Vagina (tissue), 2 donors: Measurements from ENCODE around the gene NAP1L5. TPM values are rescaled to one million over a fixed set of nuclear protein-coding genes. Genes with fewer than 3 reads are reported as not detected.
A peak's percentile ranks its signal among the peaks of the same experiment; 100 is the strongest.

Experiments
- DNase-seq, 2 donors: peaks; one replicate each; pipeline ENCODE4 v3.0.0-alpha.2; 2017; ENCODE audit errors: extremely low spot score in 2 of 2
- H3K27ac ChIP-seq: fragments of 200-600 bp; sonication (generic); one replicate; pipeline ENCODE4 v1.5.1; 2019
- H3K27me3 ChIP-seq: fragments of 200-600 bp; sonication (generic); one replicate; pipeline ENCODE4 v1.5.1; 2019
- H3K36me3 ChIP-seq, 2 donors: fragments of 200-600 bp; sonication (generic); one replicate each; pipeline ENCODE4 v1.5.1; 2017 to 2019
- H3K4me1 ChIP-seq: fragments of 200-600 bp; sonication (generic); one replicate; pipeline ENCODE4 v1.5.1; 2019
- H3K4me3 ChIP-seq, 2 donors: fragments of 200-600 bp; sonication (generic); 1 replicate in 1 of 2; 2 replicates in 1 of 2; pipeline ENCODE4 v1.5.1; 2016 to 2019
- H3K9me3 ChIP-seq: fragments of 200-600 bp; sonication (generic); one replicate; pipeline ENCODE4 v1.5.1; 2019
- POLR2A ChIP-seq, 2 donors: fragments of 450-650 bp; IDR thresholded peaks; one replicate each; pipeline ENCODE4 v1.6.1; 2017; ENCODE audit warnings: antibody characterized with exemption in 2 of 2, mild to moderate bottlenecking in 2 of 2, moderate library complexity in 2 of 2
- POLR2AphosphoS5 ChIP-seq, 2 donors: sonication (generic); formaldehyde crosslinking; IDR thresholded peaks; one replicate each; pipeline ENCODE4 v1.9.0; 2017; ENCODE audit warnings: antibody characterized with exemption in 2 of 2, mild to moderate bottlenecking in 2 of 2, low read depth in 1 of 2; ENCODE audit not compliant: insufficient read depth in 1 of 2
- intact Hi-C: fragments of 100-400 bp; cut with DNase I; formaldehyde crosslinking; loops from one replicate; pipeline ENCODE4 v1.15.1; 2023
- total RNA-seq: library from RNA; depleted of rRNA; stranded (reverse); fragments of >200 nt; gene quantifications from one replicate; pipeline ENCODE4 v1.2.3, GENCODE V29; 2016
- TF ChIP-seq, protein P1 (sequence below), 3 experiments: fragments of 450-650 bp in 2 of 3; fragments of 200-600 bp in 1 of 3; sonication (generic) in 1 of 3; IDR thresholded peaks; one replicate each; pipeline ENCODE4 v1.5.1; 2017 to 2019; ENCODE audit warnings: antibody characterized with exemption in 3 of 3, mild to moderate bottlenecking in 2 of 3, moderate library complexity in 2 of 3

Gene NAP1L5
- total RNA-seq, 1 donor from 2014 or later = 9.1 TPM

- H3K4me3 ChIP-seq = no peak overlapping the region
- DNase-seq = no peak
- H3K4me1 ChIP-seq = no peaks in the 10 kb centered on the region
- no peaks in the 10 kb centered on the region for H3K27me3 ChIP-seq
- intact Hi-C loops = no loop called here
- TF ChIP-seq, protein P1, sequence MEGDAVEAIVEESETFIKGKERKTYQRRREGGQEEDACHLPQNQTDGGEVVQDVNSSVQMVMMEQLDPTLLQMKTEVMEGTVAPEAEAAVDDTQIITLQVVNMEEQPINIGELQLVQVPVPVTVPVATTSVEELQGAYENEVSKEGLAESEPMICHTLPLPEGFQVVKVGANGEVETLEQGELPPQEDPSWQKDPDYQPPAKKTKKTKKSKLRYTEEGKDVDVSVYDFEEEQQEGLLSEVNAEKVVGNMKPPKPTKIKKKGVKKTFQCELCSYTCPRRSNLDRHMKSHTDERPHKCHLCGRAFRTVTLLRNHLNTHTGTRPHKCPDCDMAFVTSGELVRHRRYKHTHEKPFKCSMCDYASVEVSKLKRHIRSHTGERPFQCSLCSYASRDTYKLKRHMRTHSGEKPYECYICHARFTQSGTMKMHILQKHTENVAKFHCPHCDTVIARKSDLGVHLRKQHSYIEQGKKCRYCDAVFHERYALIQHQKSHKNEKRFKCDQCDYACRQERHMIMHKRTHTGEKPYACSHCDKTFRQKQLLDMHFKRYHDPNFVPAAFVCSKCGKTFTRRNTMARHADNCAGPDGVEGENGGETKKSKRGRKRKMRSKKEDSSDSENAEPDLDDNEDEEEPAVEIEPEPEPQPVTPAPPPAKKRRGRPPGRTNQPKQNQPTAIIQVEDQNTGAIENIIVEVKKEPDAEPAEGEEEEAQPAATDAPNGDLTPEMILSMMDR (IDR thresholded peaks at IDR 0.05) = no peak
- no peak for TF ChIP-seq POLR2AphosphoS5 (IDR thresholded peaks at IDR 0.05; ENCODE audit: insufficient read depth in 1 of 2, low read depth in 1 of 2)
- no peak for TF ChIP-seq POLR2A (IDR thresholded peaks at IDR 0.05)
- H3K9me3 ChIP-seq = no peaks in the 10 kb centered on the region
- peaks cover 0 to 30% of the 10 kb centered on the region in 2 donors for H3K36me3 ChIP-seq
- H3K27ac ChIP-seq = no peak overlapping the region
These were observed 22.6 kb downstream of the NAP1L5 start for GRCh38 chr4:88674979-88675378.

- Histone ChIP-seq H3K4me3 (no peak overlapping the region), H3K27me3 (no peaks in the 10 kb centered on the region), H3K9me3 (no peaks in the 10 kb centered on the region), H3K36me3 (peaks cover 0 to 29% of the 10 kb centered on the region in 2 donors), H3K4me1 (no peaks in the 10 kb centered on the region), H3K27ac (no peak overlapping the region)
- TF ChIP-seq, protein P1 (IDR thresholded peaks at IDR 0.05) = no peak
- TF ChIP-seq POLR2A (IDR thresholded peaks at IDR 0.05) (no peak), POLR2AphosphoS5 (IDR thresholded peaks at IDR 0.05; ENCODE audit: insufficient read depth in 1 of 2, low read depth in 1 of 2) (no peak)
- intact Hi-C loops = no loop called here
- DNase-seq = no peak
These were observed 23.1 kb downstream of the NAP1L5 start for GRCh38 chr4:88674565-88674964.

- H3K4me1 ChIP-seq = no peaks in the 10 kb centered on the region
- H3K27ac ChIP-seq = no peak overlapping the region
- H3K27me3 ChIP-seq = no peaks in the 10 kb centered on the region
- TF ChIP-seq POLR2A (IDR thresholded peaks at IDR 0.05) (no peak), POLR2AphosphoS5 (IDR thresholded peaks at IDR 0.05; ENCODE audit: insufficient read depth in 1 of 2, low read depth in 1 of 2) (no peak)
- TF ChIP-seq, protein P1 (IDR thresholded peaks at IDR 0.05) = no peak
- no peak overlapping the region for H3K4me3 ChIP-seq
- DNase-seq = no peak
- intact Hi-C loops = no loop called here
- H3K36me3 ChIP-seq = peaks cover 0 to 29% of the 10 kb centered on the region in 2 donors
- no peaks in the 10 kb centered on the region for H3K9me3 ChIP-seq
These were observed 23.7 kb downstream of the NAP1L5 start for GRCh38 chr4:88673886-88674285.

- Histone ChIP-seq H3K4me3 (no peak overlapping the region), H3K27ac (no peak overlapping the region), H3K36me3 (peaks cover 0 to 21% of the 10 kb centered on the region in 2 donors), H3K27me3 (no peaks in the 10 kb centered on the region), H3K9me3 (no peaks in the 10 kb centered on the region), H3K4me1 (no peaks in the 10 kb centered on the region)
- no peak for DNase-seq
- TF ChIP-seq, protein P1 (IDR thresholded peaks at IDR 0.05) = peak in 1 of 3 experiments; percentile 6
- TF ChIP-seq POLR2AphosphoS5 (IDR thresholded peaks at IDR 0.05; ENCODE audit: insufficient read depth in 1 of 2, low read depth in 1 of 2) (no peak), POLR2A (IDR thresholded peaks at IDR 0.05) (no peak)
- intact Hi-C loops = no loop called here
These were observed 24.6 kb downstream of the NAP1L5 start for GRCh38 chr4:88672987-88673386.

- Histone ChIP-seq H3K27me3 (no peaks in the 10 kb centered on the region), H3K4me1 (peaks cover 25% of the 10 kb centered on the region), H3K27ac (no peak overlapping the region), H3K36me3 (peaks cover 0 to 10% of the 10 kb centered on the region in 2 donors), H3K4me3 (no peak overlapping the region), H3K9me3 (no peaks in the 10 kb centered on the region)
- TF ChIP-seq POLR2A (IDR thresholded peaks at IDR 0.05) (no peak), POLR2AphosphoS5 (IDR thresholded peaks at IDR 0.05; ENCODE audit: insufficient read depth in 1 of 2, low read depth in 1 of 2) (peak in 1 of 2 donors; percentile 10)
- no peak for DNase-seq
- intact Hi-C loops = no loop called here
These were observed 35.9 kb downstream of the NAP1L5 start for GRCh38 chr4:88661739-88662138.
